Effector memory CD4-positive, alpha-beta T cell (primary cell): Measurements from ENCODE around the gene CNTN6.

ENCODE experiments used
- DNase-seq, 3 donors: peaks; one replicate each; pipeline ENCODE4 v3.0.0-alpha.2; 2020
- H3K27ac ChIP-seq: 2 replicates; pipeline ENCODE4 v1.7.0; 2013; ENCODE audit warnings: mild to moderate bottlenecking, low read length, moderate library complexity; ENCODE audit not compliant: insufficient read depth, poor library complexity, severe bottlenecking
- H3K27me3 ChIP-seq: replicated peaks from 2 replicates; pipeline ENCODE4 v1.7.0; 2013; ENCODE audit warnings: mild to moderate bottlenecking, low read length; ENCODE audit not compliant: insufficient read depth, control insufficient read depth, poor library complexity, severe bottlenecking
- H3K36me3 ChIP-seq: 2 replicates; pipeline ENCODE4 v1.7.0; 2013; ENCODE audit warnings: mild to moderate bottlenecking, low read length, moderate library complexity; ENCODE audit not compliant: control insufficient read depth, insufficient read depth
- H3K4me1 ChIP-seq: 2 replicates; pipeline ENCODE4 v1.7.0; 2013; ENCODE audit warnings: low read length, mild to moderate bottlenecking; ENCODE audit not compliant: control insufficient read depth, insufficient read depth, poor library complexity, severe bottlenecking
- H3K4me3 ChIP-seq: 2 replicates; pipeline ENCODE4 v1.7.0; 2013; ENCODE audit warnings: low read length, low read depth, mild to moderate bottlenecking; ENCODE audit not compliant: insufficient read depth, poor library complexity, severe bottlenecking
- H3K9me3 ChIP-seq: 2 replicates; pipeline ENCODE4 v1.7.0; 2013; ENCODE audit warnings: mild to moderate bottlenecking, low read length, moderate library complexity; ENCODE audit not compliant: control insufficient read depth
- total RNA-seq, 3 donors: gene quantifications; one replicate each; lab custom pipeline; 2026; lab: John Stamatoyannopoulos, UW

CNTN6 gene
- 0 reads per million in 3 donors for total RNA-seq

- H3K4me3 ChIP-seq = no peak within 1 kb of the TSS
Measured at GRCh38 chr3:1092771-1093170, at the start of gene CNTN6. Gene CNTN6 (plus strand): TSS chr3:1093024. CDS start chr3:1148009, 54,985 bp downstream.

GRCh38 chr3:1048558-1048957 lies 44.3 kb upstream of the CNTN6 start:
- Histone ChIP-seq H3K27ac (no peak overlapping the region), H3K27me3 (no peaks in the 10 kb centered on the region), H3K4me1 (no peaks in the 10 kb centered on the region), H3K4me3 (no peak overlapping the region), H3K9me3 (no peaks in the 10 kb centered on the region), H3K36me3 (no peaks in the 10 kb centered on the region)
- DNase-seq = no peak

More at GRCh38 chr3:1092771-1093170, at the start of gene CNTN6:
- Histone ChIP-seq H3K36me3 (no peaks in the 10 kb centered on the region), H3K9me3 (no peaks in the 10 kb centered on the region), H3K4me1 (no peaks in the 10 kb centered on the region), H3K27ac (no peak within 1 kb of the TSS), H3K27me3 (no peaks in the 10 kb centered on the region)
- DNase-seq = no peak

DNA sequence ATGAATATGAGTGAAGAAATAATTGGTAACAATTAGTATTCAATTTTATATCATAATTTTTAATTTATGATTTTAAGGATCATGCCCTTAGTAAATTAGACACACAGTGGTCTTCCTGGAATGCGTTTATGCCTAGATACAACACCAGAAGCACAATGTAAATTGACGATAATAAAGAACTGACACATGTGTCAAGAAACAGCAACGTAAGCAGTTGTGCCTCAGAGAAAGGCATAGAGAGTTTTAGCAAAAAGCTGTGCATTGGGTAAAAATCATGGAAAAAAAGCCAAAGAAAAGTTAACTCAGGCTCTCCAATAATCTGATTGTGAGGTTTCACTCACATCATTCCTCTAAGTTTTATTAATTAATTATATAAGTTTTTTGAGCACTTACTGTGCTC lies 37.0 kb upstream of the CNTN6 start:
- Histone ChIP-seq H3K27me3 (no peaks in the 10 kb centered on the region), H3K9me3 (no peaks in the 10 kb centered on the region), H3K27ac (no peak overlapping the region)

DNA sequence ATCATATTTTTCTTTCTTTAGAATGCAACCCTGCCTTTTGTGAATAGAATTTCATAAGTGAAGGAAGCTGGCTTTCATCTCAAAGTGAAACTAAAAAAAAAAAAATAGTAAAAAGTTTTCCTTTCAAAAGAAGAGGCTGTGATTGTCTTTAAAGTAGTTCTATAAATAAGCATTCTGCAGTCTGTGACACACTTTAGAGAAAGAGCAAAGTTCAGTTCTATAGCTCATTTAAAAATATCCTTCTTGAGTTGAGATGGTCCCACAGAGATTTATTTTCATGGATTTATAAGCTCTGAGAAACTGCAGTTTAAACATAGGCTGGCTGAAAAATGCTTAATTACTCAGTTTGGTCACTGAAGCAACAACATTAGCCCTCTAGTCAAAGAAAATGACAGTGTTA lies 36.1 kb upstream of the CNTN6 start:
- Histone ChIP-seq H3K27me3 (no peaks in the 10 kb centered on the region), H3K4me3 (no peak overlapping the region), H3K9me3 (no peaks in the 10 kb centered on the region), H3K4me1 (no peaks in the 10 kb centered on the region), H3K36me3 (no peaks in the 10 kb centered on the region), H3K27ac (no peak overlapping the region)
- DNase-seq = no peak

More for the DNA sequence above, 37.0 kb upstream of the CNTN6 start:
- Histone ChIP-seq H3K4me1 (no peaks in the 10 kb centered on the region), H3K36me3 (no peaks in the 10 kb centered on the region), H3K4me3 (no peak overlapping the region)
- no peak for DNase-seq

DNA sequence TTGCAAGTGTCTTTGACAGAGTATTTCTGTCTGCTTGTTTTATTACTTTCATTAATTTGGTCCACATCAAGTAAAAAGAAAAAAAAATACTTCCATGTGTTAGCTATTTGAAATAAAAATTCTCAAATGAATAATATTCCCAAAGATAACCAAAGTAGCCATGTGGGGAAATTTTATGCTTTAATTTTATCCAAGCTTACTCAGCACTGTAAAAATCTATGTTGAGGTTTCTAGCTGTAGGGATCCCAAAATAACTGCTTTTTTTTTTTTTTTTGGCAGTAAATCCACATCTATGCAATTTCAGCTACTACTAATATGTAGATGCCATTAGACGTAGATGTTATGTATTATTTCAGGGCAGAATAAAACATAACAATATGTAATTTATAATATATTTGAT lies 35.4 kb upstream of the CNTN6 start:
- no peaks in the 10 kb centered on the region for H3K27me3 ChIP-seq
- DNase-seq = no peak
- H3K9me3 ChIP-seq = no peaks in the 10 kb centered on the region
- no peak overlapping the region for H3K4me3 ChIP-seq
- H3K36me3 ChIP-seq = no peaks in the 10 kb centered on the region
- H3K27ac ChIP-seq = no peak overlapping the region
- H3K4me1 ChIP-seq = no peaks in the 10 kb centered on the region

- no peak overlapping the region for H3K27ac ChIP-seq
- H3K9me3 ChIP-seq = no peaks in the 10 kb centered on the region
- no peak for DNase-seq
- no peaks in the 10 kb centered on the region for H3K27me3 ChIP-seq
- H3K36me3 ChIP-seq = no peaks in the 10 kb centered on the region
- H3K4me3 ChIP-seq = no peak overlapping the region
- H3K4me1 ChIP-seq = no peaks in the 10 kb centered on the region
Measured at GRCh38 chr3:1068985-1069384, 23.8 kb upstream of the CNTN6 start.

- DNase-seq = no peak
- Histone ChIP-seq H3K9me3 (no peaks in the 10 kb centered on the region), H3K36me3 (no peaks in the 10 kb centered on the region), H3K4me3 (no peak overlapping the region), H3K27me3 (no peaks in the 10 kb centered on the region), H3K4me1 (no peaks in the 10 kb centered on the region), H3K27ac (no peak overlapping the region)
Measured at GRCh38 chr3:1072041-1072440, 20.8 kb upstream of the CNTN6 start.

- no peaks in the 10 kb centered on the region for H3K36me3 ChIP-seq
- no peak overlapping the region for H3K27ac ChIP-seq
- no peaks in the 10 kb centered on the region for H3K9me3 ChIP-seq
- no peaks in the 10 kb centered on the region for H3K27me3 ChIP-seq
- H3K4me1 ChIP-seq = no peaks in the 10 kb centered on the region
- DNase-seq = no peak
- H3K4me3 ChIP-seq = no peak overlapping the region
Measured at GRCh38 chr3:1079662-1080061, 13.2 kb upstream of the CNTN6 start.

GRCh38 chr3:1082108-1082507 lies 10.7 kb upstream of the CNTN6 start:
- no peak overlapping the region for H3K27ac ChIP-seq
- no peaks in the 10 kb centered on the region for H3K27me3 ChIP-seq
- DNase-seq = no peak
- no peaks in the 10 kb centered on the region for H3K4me1 ChIP-seq
- no peaks in the 10 kb centered on the region for H3K36me3 ChIP-seq
- H3K9me3 ChIP-seq = no peaks in the 10 kb centered on the region
- no peak overlapping the region for H3K4me3 ChIP-seq

- no peaks in the 10 kb centered on the region for H3K27me3 ChIP-seq
- H3K27ac ChIP-seq = no peak overlapping the region
- no peaks in the 10 kb centered on the region for H3K36me3 ChIP-seq
- no peak overlapping the region for H3K4me3 ChIP-seq
- H3K4me1 ChIP-seq = no peaks in the 10 kb centered on the region
- no peaks in the 10 kb centered on the region for H3K9me3 ChIP-seq
- DNase-seq = no peak
Measured at GRCh38 chr3:1087066-1087560, 5.7 kb upstream of the CNTN6 start.
